Natural killer cell (primary cell): ENCODE data around the gene CGN. TPM values are rescaled to one million over a fixed set of nuclear protein-coding genes. Genes with fewer than 3 reads are reported as not detected.
"Not testable (repeated sequence)": the region's sequence is repeated elsewhere in the genome, so short reads cannot be mapped to it uniquely, and the experiment has no call there.

ENCODE experiments used
- ATAC-seq, 3 donors: fragments of 150-1000 bp in 2 of 3; fragments of 200-7000 bp in 1 of 3; cut with Tn5 transposase; 1 replicate in 1 of 3; 2 replicates in 2 of 3; pipeline ENCODE4 v1.10.0; 2021; ENCODE audit warnings: mild to moderate bottlenecking in 2 of 3, moderate library complexity in 2 of 3
- DNase-seq, 2 donors: peaks; one replicate each; pipeline versions ENCODE4 v3.0.0 to v3.0.0-alpha.2; 2013 to 2021; ENCODE audit warnings: mixed read lengths in 1 of 2
- H3K27ac ChIP-seq: one replicate; pipeline ENCODE4 v1.5.1; 2013; ENCODE audit warnings: mild to moderate bottlenecking, low read length
- H3K27me3 ChIP-seq: one replicate; pipeline ENCODE4 v1.6.1; 2013; ENCODE audit warnings: low read length; ENCODE audit not compliant: control insufficient read depth, insufficient read depth
- H3K36me3 ChIP-seq: one replicate; pipeline ENCODE4 v1.6.1; 2013; ENCODE audit warnings: low read length; ENCODE audit not compliant: control insufficient read depth, insufficient read depth
- H3K4me1 ChIP-seq: one replicate; pipeline ENCODE4 v1.6.1; 2013; ENCODE audit warnings: low read length; ENCODE audit not compliant: control insufficient read depth, insufficient read depth
- H3K4me3 ChIP-seq: one replicate; pipeline ENCODE4 v1.5.1; 2013; ENCODE audit warnings: low read length
- H3K9me3 ChIP-seq: one replicate; pipeline ENCODE4 v1.6.1; 2013; ENCODE audit warnings: low read length; ENCODE audit not compliant: control insufficient read depth, insufficient read depth
- H3K27ac Mint-ChIP-seq, 2 donors: one replicate each; pipeline ENCODE4 v1.8.0; 2022; ENCODE audit warnings: mild to moderate bottlenecking in 2 of 2, mixed read lengths in 2 of 2, moderate library complexity in 1 of 2
- H3K27me3 Mint-ChIP-seq, 2 donors: one replicate each; pipeline ENCODE4 v1.8.0; 2022; ENCODE audit warnings: low read depth in 2 of 2, mixed read lengths in 2 of 2
- H3K36me3 Mint-ChIP-seq: one replicate; pipeline ENCODE4 v1.8.0; 2022; ENCODE audit warnings: mixed read lengths
- H3K4me1 Mint-ChIP-seq, 2 donors: one replicate each; pipeline ENCODE4 v1.8.0; 2022; ENCODE audit warnings: mixed read lengths in 2 of 2
- H3K4me3 Mint-ChIP-seq: one replicate; pipeline ENCODE4 v1.8.0; 2022; ENCODE audit warnings: mild to moderate bottlenecking, moderate library complexity, mixed read lengths
- H3K9me3 Mint-ChIP-seq, 2 donors: one replicate each; pipeline ENCODE4 v1.8.0; 2022; ENCODE audit warnings: mixed read lengths in 2 of 2
- WGBS: methylation state at CpG from one replicate; pipeline ENCODE4 v1.1.7; 2013; ENCODE audit warnings: missing lambda C conversion rate; ENCODE audit not compliant: insufficient coverage; 5-methylcytosine and 5-hydroxymethylcytosine counted together
- intact Hi-C: fragments of 100-400 bp; cut with micrococcal nuclease; formaldehyde crosslinking; loops from one replicate; pipeline ENCODE4 v1.14.2; 2022
- total RNA-seq, 4 donors: library from RNA; stranded (reverse); fragments of 120-200 nt in 1 of 4; gene quantifications; one replicate each; pipeline versions ENCODE4 v1.2.3 to v1.2.4, GENCODE V29; 2013 to 2022
- TF ChIP-seq, protein P1 (sequence below): fragments of 200-600 bp; IDR thresholded peaks from one replicate; pipeline ENCODE4 v1.8.0; 2022; ENCODE audit warnings: antibody characterized with exemption

Gene CGN
- total RNA-seq, 3 donors from 2014 or later (not counting 1 experiment from before 2014, with no cell fraction given), result 0.07 to 0.80 TPM; not detected in 1

DNA sequence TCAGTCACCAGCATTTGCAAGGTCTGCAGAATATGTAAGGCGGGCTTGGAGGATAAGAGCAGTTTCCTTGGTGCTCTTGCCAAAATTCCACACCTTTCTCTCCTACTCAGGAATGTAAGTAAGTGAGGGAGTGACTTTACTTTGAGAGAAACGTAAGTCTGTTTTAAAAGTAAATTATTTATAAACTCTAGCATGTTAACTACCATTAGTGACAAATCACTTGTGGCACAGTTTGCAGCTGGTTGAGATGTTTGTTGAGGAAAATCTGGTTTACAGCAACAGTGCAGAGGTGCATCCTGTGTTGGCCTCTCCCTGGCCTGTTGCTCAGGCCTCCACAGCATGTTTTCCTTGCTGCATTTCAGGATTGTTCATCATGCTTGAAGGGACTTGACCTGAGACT, 8.5 kb downstream of the CGN start:
- Mint-ChIP-seq H3K27ac (no peak overlapping the region), H3K4me3 (no peak overlapping the region), H3K27me3 (peaks cover 4 to 6% of the 10 kb centered on the region in 2 donors), H3K36me3 (no peaks in the 10 kb centered on the region), H3K4me1 (no peaks in the 10 kb centered on the region), H3K9me3 (no peaks in the 10 kb centered on the region)
- Histone ChIP-seq H3K4me3 (no peak overlapping the region), H3K27ac (no peak overlapping the region), H3K36me3 (no peaks in the 10 kb centered on the region), H3K27me3 (no peaks in the 10 kb centered on the region), H3K4me1 (no peaks in the 10 kb centered on the region), H3K9me3 (no peaks in the 10 kb centered on the region)
- no peak for DNase-seq
- TF ChIP-seq, protein P1, sequence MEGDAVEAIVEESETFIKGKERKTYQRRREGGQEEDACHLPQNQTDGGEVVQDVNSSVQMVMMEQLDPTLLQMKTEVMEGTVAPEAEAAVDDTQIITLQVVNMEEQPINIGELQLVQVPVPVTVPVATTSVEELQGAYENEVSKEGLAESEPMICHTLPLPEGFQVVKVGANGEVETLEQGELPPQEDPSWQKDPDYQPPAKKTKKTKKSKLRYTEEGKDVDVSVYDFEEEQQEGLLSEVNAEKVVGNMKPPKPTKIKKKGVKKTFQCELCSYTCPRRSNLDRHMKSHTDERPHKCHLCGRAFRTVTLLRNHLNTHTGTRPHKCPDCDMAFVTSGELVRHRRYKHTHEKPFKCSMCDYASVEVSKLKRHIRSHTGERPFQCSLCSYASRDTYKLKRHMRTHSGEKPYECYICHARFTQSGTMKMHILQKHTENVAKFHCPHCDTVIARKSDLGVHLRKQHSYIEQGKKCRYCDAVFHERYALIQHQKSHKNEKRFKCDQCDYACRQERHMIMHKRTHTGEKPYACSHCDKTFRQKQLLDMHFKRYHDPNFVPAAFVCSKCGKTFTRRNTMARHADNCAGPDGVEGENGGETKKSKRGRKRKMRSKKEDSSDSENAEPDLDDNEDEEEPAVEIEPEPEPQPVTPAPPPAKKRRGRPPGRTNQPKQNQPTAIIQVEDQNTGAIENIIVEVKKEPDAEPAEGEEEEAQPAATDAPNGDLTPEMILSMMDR, result no peak
- intact Hi-C loops, result no loop called here
- ATAC-seq, result no peak
- no CpG with 5 or more reads among the region's 2 CpGs for WGBS

DNA sequence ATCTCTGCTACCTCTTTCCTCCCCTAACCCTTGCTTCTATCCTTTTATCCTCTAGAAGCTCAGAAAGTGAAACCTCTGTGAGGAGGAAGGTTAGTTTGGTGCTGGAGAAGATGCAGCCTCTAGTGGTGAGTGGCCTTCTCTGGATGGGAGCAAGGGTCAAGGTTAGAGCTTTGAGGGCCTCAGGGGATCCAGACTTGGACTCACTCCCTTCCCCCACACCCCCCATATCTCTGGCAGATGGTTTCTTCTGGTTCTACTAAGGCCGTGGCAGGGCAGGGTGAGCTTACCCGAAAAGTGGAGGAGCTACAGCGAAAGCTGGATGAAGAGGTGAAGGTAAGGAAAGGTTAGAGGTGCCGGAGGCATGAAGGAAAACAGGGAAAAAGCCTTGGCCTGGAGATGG, 9.2 kb downstream of the CGN start:
- no peak for ATAC-seq
- no peaks in the 10 kb centered on the region for H3K36me3 Mint-ChIP-seq
- H3K4me1 ChIP-seq, result no peaks in the 10 kb centered on the region
- no peaks in the 10 kb centered on the region for H3K36me3 ChIP-seq
- no peak overlapping the region for H3K27ac ChIP-seq
- H3K4me3 Mint-ChIP-seq, result no peak overlapping the region
- H3K27ac Mint-ChIP-seq, result no peak overlapping the region
- intact Hi-C loops, result no loop called here
- no peak overlapping the region for H3K4me3 ChIP-seq
- WGBS, result 98% methylated on average over 4 of the region's 4 CpGs
- DNase-seq, result no peak
- H3K27me3 Mint-ChIP-seq, result peaks cover 6 to 7% of the 10 kb centered on the region in 2 donors
- H3K4me1 Mint-ChIP-seq, result no peaks in the 10 kb centered on the region
- H3K27me3 ChIP-seq, result no peaks in the 10 kb centered on the region
- H3K9me3 ChIP-seq, result no peaks in the 10 kb centered on the region
- no peaks in the 10 kb centered on the region for H3K9me3 Mint-ChIP-seq
- TF ChIP-seq, protein P1, result no peak

DNA sequence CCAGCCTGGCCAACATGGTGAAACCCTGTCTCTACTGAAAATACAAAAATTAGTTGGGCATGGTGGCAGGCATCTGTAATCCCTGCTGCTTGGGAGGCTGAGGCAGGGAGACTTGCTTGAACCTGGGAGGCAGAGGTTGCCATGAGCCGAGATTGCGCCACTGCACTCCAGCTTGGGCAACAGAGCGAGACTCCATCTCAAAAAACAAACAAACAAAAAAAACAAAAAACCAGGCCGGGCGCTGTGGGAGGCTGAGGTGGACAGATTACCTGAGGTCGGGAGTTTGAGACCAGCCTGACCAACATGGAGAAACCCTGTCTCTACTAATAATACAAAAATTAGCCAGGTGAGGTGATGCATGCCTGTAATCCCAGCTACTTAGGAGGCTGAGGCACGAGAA, 11.2 kb downstream of the CGN start:
- H3K4me1 ChIP-seq, H3K36me3 ChIP-seq, H3K36me3 Mint-ChIP-seq, H3K27me3 Mint-ChIP-seq, H3K4me1 Mint-ChIP-seq, H3K9me3 ChIP-seq, intact Hi-C loops, DNase-seq, H3K27me3 ChIP-seq, H3K9me3 Mint-ChIP-seq, H3K27ac ChIP-seq, H3K4me3 Mint-ChIP-seq, H3K27ac Mint-ChIP-seq, ATAC-seq, H3K4me3 ChIP-seq: not testable (repeated sequence)
- 88% methylated on average over 6 of the region's 7 CpGs for WGBS

DNA sequence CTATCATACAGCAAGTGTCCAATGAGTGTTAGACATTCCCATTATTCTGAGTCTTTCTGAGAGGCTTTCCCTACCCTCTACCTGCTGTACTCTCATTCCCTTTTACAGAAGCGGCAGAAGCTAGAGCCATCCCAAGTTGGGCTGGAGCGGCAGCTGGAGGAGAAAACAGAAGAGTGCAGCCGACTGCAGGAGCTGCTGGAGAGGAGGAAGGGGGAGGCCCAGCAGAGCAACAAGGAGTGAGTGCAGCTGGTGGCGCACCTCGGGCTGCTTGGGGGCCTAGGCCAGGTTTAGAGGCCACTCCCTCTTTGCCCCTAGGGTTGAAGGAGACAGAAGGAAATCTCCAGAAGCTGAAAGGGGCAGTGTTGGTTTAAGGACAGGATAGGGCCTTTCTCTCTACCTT, 12.1 kb downstream of the CGN start:
- no peaks in the 10 kb centered on the region for H3K36me3 Mint-ChIP-seq
- ATAC-seq (no peak), DNase-seq (no peak)
- no peak overlapping the region for H3K4me3 ChIP-seq
- intact Hi-C loops, result no loop called here
- peaks cover 6 to 7% of the 10 kb centered on the region in 2 donors for H3K27me3 Mint-ChIP-seq
- H3K27me3 ChIP-seq, result no peaks in the 10 kb centered on the region
- no peak overlapping the region for H3K4me3 Mint-ChIP-seq
- no peak overlapping the region for H3K27ac Mint-ChIP-seq
- H3K4me1 ChIP-seq, result no peaks in the 10 kb centered on the region
- no peaks in the 10 kb centered on the region for H3K9me3 Mint-ChIP-seq
- no peaks in the 10 kb centered on the region for H3K4me1 Mint-ChIP-seq
- H3K36me3 ChIP-seq, result no peaks in the 10 kb centered on the region
- no peaks in the 10 kb centered on the region for H3K9me3 ChIP-seq
- no peak overlapping the region for H3K27ac ChIP-seq
- TF ChIP-seq, protein P1, result no peak
- WGBS, result 92% methylated on average over 5 of the region's 5 CpGs
